B cell (primary cell): Measurements from ENCODE around the gene NUDT1.

ENCODE experiments used
- CTCF ChIP-seq: fragments of 200-600 bp; IDR thresholded peaks from one replicate; pipeline ENCODE4 v1.8.0; 2022; ENCODE audit warnings: antibody characterized with exemption, mild to moderate bottlenecking
- EZH2 ChIP-seq: IDR thresholded peaks from 2 replicates; pipeline ENCODE4 v1.6.1; 2012; ENCODE audit warnings: borderline replicate concordance, low read depth, mild to moderate bottlenecking, moderate library complexity, low read length; ENCODE audit not compliant: insufficient read depth, poor library complexity, severe bottlenecking

- TF ChIP-seq EZH2 (no peak), CTCF (no peak)
These were observed 17.1 kb upstream of the NUDT1 start for GRCh38 chr7:2224934-2225333.
